B cell (primary cell): ENCODE results near the gene CHMP6. TPM values are rescaled to one million over a fixed set of nuclear protein-coding genes. Genes with fewer than 3 reads are reported as not detected.

Experiments
- ATAC-seq: fragments of 200-7000 bp; cut with Tn5 transposase; one replicate; pipeline ENCODE4 v1.10.0; 2021; ENCODE audit warnings: low read depth, mild to moderate bottlenecking, moderate number of reproducible peaks, moderate library complexity
- CTCF ChIA-PET: fragments of 350-600 bp; sonication (Branson Sonifier 250); formaldehyde crosslinking; loops from one replicate; lab custom pipeline; 2021; ENCODE audit warnings: antibody characterized with exemption, inconsistent platforms; lab: Charles Lee
- POLR2A ChIA-PET: fragments of 350-600 bp; sonication (Branson Sonifier 250); formaldehyde crosslinking; loops from one replicate; lab custom pipeline; 2021; ENCODE audit warnings: antibody characterized with exemption; lab: Charles Lee
- DNase-seq: peaks from one replicate; pipeline ENCODE4 v3.0.0; 2013
- H2AFZ ChIP-seq: 2 replicates; pipeline ENCODE4 v1.6.1; 2012; ENCODE audit warnings: mild to moderate bottlenecking, low read depth, low read length; ENCODE audit not compliant: insufficient read depth, poor library complexity, severe bottlenecking
- H3K27ac ChIP-seq, 2 donors: 1 replicate in 1 of 2; 2 replicates in 1 of 2; pipeline ENCODE4 v1.5.1; 2012 to 2013; ENCODE audit warnings: low read length in 2 of 2, mild to moderate bottlenecking in 2 of 2, moderate library complexity in 1 of 2
- H3K27me3 ChIP-seq, 4 experiments: fragments of 200-600 bp in 1 of 4; sonication (generic) in 1 of 4; replicated peaks in 1 of 4; 1 replicate in 2 of 4; 2 replicates in 2 of 4; pipeline versions ENCODE4 v1.6.1 to v1.7.0; 2013 to 2016; ENCODE audit warnings: low read length in 3 of 4, mild to moderate bottlenecking in 2 of 4, mixed read lengths in 1 of 4, moderate library complexity in 1 of 4; ENCODE audit not compliant: insufficient read depth in 4 of 4, control insufficient read depth in 3 of 4; ENCODE audit errors: control extremely low read depth in 1 of 4
- H3K36me3 ChIP-seq, 2 experiments: replicated peaks in 1 of 2; 1 replicate in 1 of 2; 2 replicates in 1 of 2; pipeline versions ENCODE4 v1.6.1 to v1.7.1; 2013; ENCODE audit warnings: low read length in 1 of 2; ENCODE audit not compliant: insufficient read depth in 2 of 2, control insufficient read depth in 1 of 2; ENCODE audit errors: control extremely low read depth in 1 of 2, extremely low read depth in 1 of 2
- H3K4me1 ChIP-seq, 2 donors: fragments of 200-600 bp in 1 of 2; sonication (generic) in 1 of 2; 1 replicate in 1 of 2; 2 replicates in 1 of 2; pipeline versions ENCODE4 v1.5.1 to v1.6.1; 2013 to 2017; ENCODE audit warnings: low read length in 2 of 2; ENCODE audit not compliant: control insufficient read depth in 2 of 2, insufficient read depth in 2 of 2
- H3K4me2 ChIP-seq: replicated peaks from 2 replicates; pipeline ENCODE3; 2012; ENCODE audit warnings: mild to moderate bottlenecking, low read depth, low read length; ENCODE audit not compliant: poor library complexity, severe bottlenecking
- H3K4me3 ChIP-seq, 5 experiments: fragments of 200-600 bp in 1 of 5; sonication (generic) in 1 of 5; 1 replicate in 3 of 5; 2 replicates in 2 of 5; pipeline versions ENCODE4 v1.5.1 to v1.7.0; 2011 to 2016; ENCODE audit warnings: low read length in 4 of 5, mild to moderate bottlenecking in 4 of 5, low read depth in 2 of 5, control low read depth in 1 of 5, moderate library complexity in 1 of 5; ENCODE audit not compliant: insufficient read depth in 1 of 5; ENCODE audit errors: control extremely low read depth in 1 of 5, extremely low read depth in 1 of 5
- H3K79me2 ChIP-seq: fragments of 200-600 bp; sonication (generic); one replicate; pipeline ENCODE4 v1.6.0; 2016; ENCODE audit warnings: low read length; ENCODE audit not compliant: control insufficient read depth, insufficient read depth
- H3K9ac ChIP-seq: fragments of 200-600 bp; sonication (generic); 2 replicates; pipeline ENCODE4 v1.6.1; 2017; ENCODE audit warnings: mild to moderate bottlenecking, low read length, moderate library complexity
- H3K9me3 ChIP-seq, 3 donors: one replicate each; pipeline versions ENCODE4 v1.6.1 to v1.7.1; 2013; ENCODE audit warnings: low read length in 2 of 3; ENCODE audit not compliant: control insufficient read depth in 2 of 3, insufficient read depth in 1 of 3; ENCODE audit errors: control extremely low read depth in 1 of 3
- H4K20me1 ChIP-seq: 2 replicates; pipeline ENCODE4 v1.6.0; 2012; ENCODE audit warnings: mild to moderate bottlenecking, low read length; ENCODE audit not compliant: insufficient read depth, control insufficient read depth, poor library complexity, severe bottlenecking
- H3K27ac Mint-ChIP-seq: one replicate; pipeline ENCODE4 v1.8.0; 2021; ENCODE audit warnings: mixed read lengths
- H3K27me3 Mint-ChIP-seq: one replicate; pipeline ENCODE4 v1.8.0; 2021; ENCODE audit warnings: mixed read lengths
- H3K4me1 Mint-ChIP-seq: one replicate; pipeline ENCODE4 v1.8.0; 2021; ENCODE audit warnings: mixed read lengths
- H3K4me3 Mint-ChIP-seq: one replicate; pipeline ENCODE4 v1.8.0; 2021; ENCODE audit warnings: mixed read lengths
- H3K9me3 Mint-ChIP-seq: one replicate; pipeline ENCODE4 v1.8.0; 2022; ENCODE audit warnings: mixed read lengths; ENCODE audit not compliant: insufficient read depth
- EZH2 ChIP-seq: IDR thresholded peaks from 2 replicates; pipeline ENCODE4 v1.6.1; 2012; ENCODE audit warnings: borderline replicate concordance, low read depth, mild to moderate bottlenecking, moderate library complexity, low read length; ENCODE audit not compliant: insufficient read depth, poor library complexity, severe bottlenecking
- WGBS: methylation state at CpG from one replicate; pipeline ENCODE4 v1.1.5; 2013; ENCODE audit warnings: missing lambda C conversion rate; ENCODE audit not compliant: insufficient coverage; 5-methylcytosine and 5-hydroxymethylcytosine counted together
- intact Hi-C: fragments of 100-400 bp; cut with micrococcal nuclease; formaldehyde crosslinking; loops from one replicate; pipeline ENCODE4 v1.10.0; 2022
- polyA plus RNA-seq: library from polyadenylated mRNA; depleted of rRNA; stranded (reverse); fragments of >200 nt; gene quantifications from 2 replicates; pipeline ENCODE4 v1.2.3, GENCODE V29; 2012
- total RNA-seq, 2 donors: library from RNA; stranded (reverse); fragments of 120-200 nt in 1 of 2; gene quantifications; 1 replicate in 1 of 2; 2 replicates in 1 of 2; pipeline versions ENCODE4 v1.2.3 to v1.2.4, GENCODE V29; 2013 to 2022
- TF ChIP-seq, protein P1 (sequence below): fragments of 200-600 bp; IDR thresholded peaks from one replicate; pipeline ENCODE4 v1.8.0; 2022; ENCODE audit warnings: antibody characterized with exemption, mild to moderate bottlenecking

CHMP6 gene
- total and polyA plus RNA-seq, 2 donors (not counting 1 experiment from before 2014, with no cell fraction given): 21.2 to 46.2 TPM

DNA sequence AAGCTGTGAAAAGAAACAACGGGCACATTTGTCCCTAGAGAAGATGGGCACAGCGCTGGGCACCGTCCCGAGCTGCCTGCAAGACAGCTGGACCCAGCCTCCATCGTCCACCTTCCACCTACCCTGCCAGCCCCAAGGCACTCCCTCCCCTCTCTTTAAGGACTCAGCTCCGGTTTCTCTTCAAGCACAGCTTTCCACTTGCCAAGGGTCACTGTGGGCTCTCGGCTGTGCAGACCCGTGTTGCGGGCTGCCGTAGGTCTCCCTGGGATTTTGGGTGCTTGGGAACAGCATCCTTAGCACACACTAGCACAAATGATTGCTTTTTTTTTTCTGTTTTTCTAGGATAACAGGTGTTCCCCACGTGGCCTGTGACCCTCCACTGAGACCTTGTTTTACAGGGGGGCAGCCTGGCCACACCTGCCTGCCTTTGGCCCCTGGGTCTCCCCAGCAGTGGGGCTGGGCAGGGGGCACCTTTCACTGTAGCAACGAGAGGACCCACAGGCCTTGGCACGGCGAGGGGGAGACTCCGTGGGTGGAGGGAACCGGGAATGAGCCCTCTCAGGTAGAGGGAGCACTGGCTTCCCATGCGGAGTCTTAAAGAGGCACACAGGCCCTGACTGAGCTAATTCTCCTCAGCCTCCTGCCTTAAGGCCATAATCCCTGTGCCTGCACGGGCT, 1.4 kb downstream of the CHMP6 start:
- POLR2A ChIA-PET: no interaction called here
- H3K36me3 ChIP-seq: peaks cover 0 to 29% of the 10 kb centered on the region in 2 experiments
- H2AFZ ChIP-seq: no peak overlapping the region
- H3K27ac ChIP-seq: no peak overlapping the region
- peaks cover 22% of the 10 kb centered on the region for H4K20me1 ChIP-seq
- TF ChIP-seq, protein P1, sequence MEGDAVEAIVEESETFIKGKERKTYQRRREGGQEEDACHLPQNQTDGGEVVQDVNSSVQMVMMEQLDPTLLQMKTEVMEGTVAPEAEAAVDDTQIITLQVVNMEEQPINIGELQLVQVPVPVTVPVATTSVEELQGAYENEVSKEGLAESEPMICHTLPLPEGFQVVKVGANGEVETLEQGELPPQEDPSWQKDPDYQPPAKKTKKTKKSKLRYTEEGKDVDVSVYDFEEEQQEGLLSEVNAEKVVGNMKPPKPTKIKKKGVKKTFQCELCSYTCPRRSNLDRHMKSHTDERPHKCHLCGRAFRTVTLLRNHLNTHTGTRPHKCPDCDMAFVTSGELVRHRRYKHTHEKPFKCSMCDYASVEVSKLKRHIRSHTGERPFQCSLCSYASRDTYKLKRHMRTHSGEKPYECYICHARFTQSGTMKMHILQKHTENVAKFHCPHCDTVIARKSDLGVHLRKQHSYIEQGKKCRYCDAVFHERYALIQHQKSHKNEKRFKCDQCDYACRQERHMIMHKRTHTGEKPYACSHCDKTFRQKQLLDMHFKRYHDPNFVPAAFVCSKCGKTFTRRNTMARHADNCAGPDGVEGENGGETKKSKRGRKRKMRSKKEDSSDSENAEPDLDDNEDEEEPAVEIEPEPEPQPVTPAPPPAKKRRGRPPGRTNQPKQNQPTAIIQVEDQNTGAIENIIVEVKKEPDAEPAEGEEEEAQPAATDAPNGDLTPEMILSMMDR: no peak
- TF ChIP-seq EZH2: no peak
- peak overlapping the region; percentile 95 for H3K4me2 ChIP-seq
- CTCF ChIA-PET: interaction anchor here (1.3 kb wide), 1 partner anchor 84 kb away, joined by 3 read pairs; no protein-coding TSS in a partner anchor
- H3K4me3 ChIP-seq: peak overlapping the region in 2 of 5 experiments; percentile 83 to 88
- H3K27me3 ChIP-seq: no peaks in the 10 kb centered on the region
- Mint-ChIP-seq H3K27ac (peak overlapping the region; percentile 66), H3K4me3 (peak overlapping the region; percentile 78), H3K9me3 (no peaks in the 10 kb centered on the region), H3K27me3 (no peaks in the 10 kb centered on the region), H3K4me1 (peaks cover 25% of the 10 kb centered on the region)
- intact Hi-C loops: loop anchor here (5.0 kb wide), 1 partner anchor 39 kb away; no protein-coding TSS in a partner anchor
- H3K9me3 ChIP-seq: no peaks in the 10 kb centered on the region
- H3K9ac ChIP-seq: peak overlapping the region; percentile 80
- DNase-seq (peak; percentile 30), ATAC-seq (no peak)
- peaks cover 15 to 36% of the 10 kb centered on the region in 2 donors for H3K4me1 ChIP-seq
- H3K79me2 ChIP-seq: peaks cover 5% of the 10 kb centered on the region
- WGBS: 88% methylated on average over 14 of the region's 18 CpGs

DNA sequence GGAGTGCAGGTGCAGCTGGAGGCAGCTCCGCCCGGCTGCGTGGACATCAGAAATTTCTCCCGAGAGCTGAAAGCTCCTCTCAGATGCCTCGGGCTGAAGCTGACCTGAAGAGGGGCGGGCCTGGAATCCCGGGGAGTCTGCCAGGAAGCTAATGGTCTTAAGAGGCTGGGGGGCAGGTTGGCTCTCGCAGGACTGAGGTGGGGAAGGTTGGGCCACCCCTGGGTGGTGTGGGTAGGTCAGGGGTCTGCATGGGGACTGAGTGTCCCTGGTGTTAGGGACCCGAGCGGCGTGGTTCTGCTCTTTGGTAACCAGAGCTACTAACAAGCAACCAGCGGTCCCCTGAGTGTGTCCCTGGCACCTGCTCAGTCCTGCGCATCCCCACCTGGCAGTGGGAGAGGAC, 3.5 kb downstream of the CHMP6 start:
- Histone ChIP-seq H2AFZ (no peak overlapping the region), H3K36me3 (peaks cover 0 to 43% of the 10 kb centered on the region in 2 experiments), H4K20me1 (peaks cover 22% of the 10 kb centered on the region), H3K4me2 (no peak overlapping the region), H3K9ac (no peak overlapping the region), H3K79me2 (peaks cover 5% of the 10 kb centered on the region), H3K4me1 (peaks cover 12 to 22% of the 10 kb centered on the region in 2 donors), H3K27ac (no peak overlapping the region), H3K4me3 (no peak overlapping the region), H3K27me3 (no peaks in the 10 kb centered on the region), H3K9me3 (no peaks in the 10 kb centered on the region)
- intact Hi-C loops: no loop called here
- no peak for TF ChIP-seq EZH2
- ChIA-PET POLR2A (no interaction called here), CTCF (no interaction called here)
- 97% methylated on average over 13 of the region's 13 CpGs for WGBS
- H3K27ac Mint-ChIP-seq: no peak overlapping the region
- no peaks in the 10 kb centered on the region for H3K9me3 Mint-ChIP-seq
- no peak overlapping the region for H3K4me3 Mint-ChIP-seq
- peak; percentile 15 for DNase-seq
- peaks cover 16% of the 10 kb centered on the region for H3K4me1 Mint-ChIP-seq
- H3K27me3 Mint-ChIP-seq: no peaks in the 10 kb centered on the region
- no peak for ATAC-seq
